Adrenal gland (tissue), 5 donors: ENCODE data around the gene SLC20A1.
"Not testable (repeated sequence)": the region's sequence is repeated elsewhere in the genome, so short reads cannot be mapped to it uniquely, and the experiment has no call there.

Source experiments
- POLR2A ChIP-seq, 2 donors: fragments of 450-650 bp; IDR thresholded peaks; one replicate each; pipeline ENCODE4 v1.6.1; 2017; ENCODE audit warnings: antibody characterized with exemption in 2 of 2, mild to moderate bottlenecking in 2 of 2, moderate library complexity in 1 of 2
- TF ChIP-seq, protein P1 (sequence below), 6 experiments: fragments of 450-650 bp in 4 of 6; fragments of 200-600 bp in 2 of 6; sonication (generic) in 1 of 6; IDR thresholded peaks; 1 replicate in 5 of 6; 2 replicates in 1 of 6; pipeline versions ENCODE4 v1.5.1 to v1.8.0; 2016 to 2021; ENCODE audit warnings: antibody characterized with exemption in 6 of 6, mild to moderate bottlenecking in 2 of 6, moderate library complexity in 1 of 6
- donor health status: DM: no; HTN: no; CAD: no.

DNA sequence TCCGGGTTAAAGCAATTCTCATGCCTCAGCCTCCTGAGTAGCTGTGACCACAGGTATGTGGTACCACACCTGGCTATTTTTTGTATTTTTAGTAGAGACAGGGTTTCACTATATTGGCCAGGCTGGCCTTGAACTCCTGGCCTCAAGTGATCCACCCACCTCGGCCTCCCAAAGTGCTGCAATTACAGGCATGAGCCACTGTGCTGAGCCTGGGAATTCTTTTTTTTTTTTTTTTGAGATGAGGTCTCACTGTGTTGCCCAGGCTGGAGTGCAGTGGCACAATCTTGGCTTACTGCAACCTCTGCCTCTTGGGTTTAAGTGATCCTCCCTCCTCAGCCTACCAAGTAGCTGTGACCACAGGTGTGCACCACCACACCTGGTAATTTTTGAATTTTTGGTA is 29.9 kb upstream of the SLC20A1 start:
- TF ChIP-seq, protein P1, sequence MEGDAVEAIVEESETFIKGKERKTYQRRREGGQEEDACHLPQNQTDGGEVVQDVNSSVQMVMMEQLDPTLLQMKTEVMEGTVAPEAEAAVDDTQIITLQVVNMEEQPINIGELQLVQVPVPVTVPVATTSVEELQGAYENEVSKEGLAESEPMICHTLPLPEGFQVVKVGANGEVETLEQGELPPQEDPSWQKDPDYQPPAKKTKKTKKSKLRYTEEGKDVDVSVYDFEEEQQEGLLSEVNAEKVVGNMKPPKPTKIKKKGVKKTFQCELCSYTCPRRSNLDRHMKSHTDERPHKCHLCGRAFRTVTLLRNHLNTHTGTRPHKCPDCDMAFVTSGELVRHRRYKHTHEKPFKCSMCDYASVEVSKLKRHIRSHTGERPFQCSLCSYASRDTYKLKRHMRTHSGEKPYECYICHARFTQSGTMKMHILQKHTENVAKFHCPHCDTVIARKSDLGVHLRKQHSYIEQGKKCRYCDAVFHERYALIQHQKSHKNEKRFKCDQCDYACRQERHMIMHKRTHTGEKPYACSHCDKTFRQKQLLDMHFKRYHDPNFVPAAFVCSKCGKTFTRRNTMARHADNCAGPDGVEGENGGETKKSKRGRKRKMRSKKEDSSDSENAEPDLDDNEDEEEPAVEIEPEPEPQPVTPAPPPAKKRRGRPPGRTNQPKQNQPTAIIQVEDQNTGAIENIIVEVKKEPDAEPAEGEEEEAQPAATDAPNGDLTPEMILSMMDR (IDR thresholded peaks at IDR 0.05), result not testable (repeated sequence)
- not testable (repeated sequence) for TF ChIP-seq POLR2A (IDR thresholded peaks at IDR 0.05)
